CD4-positive, alpha-beta T cell treated with Interleukin-4 for 1 hour (primary cell): ENCODE data around the gene RND3.

ENCODE experiments used
- DNase-seq, 2 donors: peaks; one replicate each; pipeline ENCODE4 v3.0.0-alpha.2; 2020 to 2022

Gene RND3

DNA sequence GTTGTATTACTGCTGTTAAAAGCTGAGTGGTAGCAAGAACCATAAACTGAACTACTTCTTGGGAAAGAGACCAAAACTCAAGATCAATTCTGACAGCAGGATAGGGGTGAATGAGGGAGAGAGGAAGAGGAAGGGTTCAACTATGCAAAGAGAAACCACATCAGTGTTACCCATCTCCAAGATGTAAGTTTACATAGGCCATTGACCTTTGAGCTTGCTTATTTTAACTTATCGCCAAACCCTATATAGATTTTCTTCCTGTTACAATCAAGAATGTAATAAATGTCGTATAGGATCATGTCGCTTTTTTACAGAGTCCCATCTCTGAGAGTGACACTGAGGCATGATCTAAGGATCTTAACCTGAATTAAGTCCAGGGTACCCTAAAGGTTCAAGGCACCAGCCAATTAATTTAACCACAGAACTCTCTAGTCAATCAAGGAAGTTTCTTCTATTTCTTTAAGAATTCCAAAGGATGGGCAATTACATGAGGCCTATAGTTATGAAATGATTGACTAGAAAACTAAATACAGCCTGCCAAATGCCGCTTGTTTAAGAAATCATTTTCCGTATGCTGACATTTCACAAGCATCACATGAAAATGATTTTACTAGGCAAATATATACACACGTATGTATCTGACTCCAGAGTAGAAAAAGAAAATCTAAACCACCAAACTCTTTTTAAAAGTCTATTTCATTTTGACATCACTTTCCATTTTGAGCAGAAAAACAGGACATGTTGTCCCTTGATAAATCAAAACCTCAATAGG lies 11.8 kb downstream of the RND3 start:
- no peak for DNase-seq

DNA sequence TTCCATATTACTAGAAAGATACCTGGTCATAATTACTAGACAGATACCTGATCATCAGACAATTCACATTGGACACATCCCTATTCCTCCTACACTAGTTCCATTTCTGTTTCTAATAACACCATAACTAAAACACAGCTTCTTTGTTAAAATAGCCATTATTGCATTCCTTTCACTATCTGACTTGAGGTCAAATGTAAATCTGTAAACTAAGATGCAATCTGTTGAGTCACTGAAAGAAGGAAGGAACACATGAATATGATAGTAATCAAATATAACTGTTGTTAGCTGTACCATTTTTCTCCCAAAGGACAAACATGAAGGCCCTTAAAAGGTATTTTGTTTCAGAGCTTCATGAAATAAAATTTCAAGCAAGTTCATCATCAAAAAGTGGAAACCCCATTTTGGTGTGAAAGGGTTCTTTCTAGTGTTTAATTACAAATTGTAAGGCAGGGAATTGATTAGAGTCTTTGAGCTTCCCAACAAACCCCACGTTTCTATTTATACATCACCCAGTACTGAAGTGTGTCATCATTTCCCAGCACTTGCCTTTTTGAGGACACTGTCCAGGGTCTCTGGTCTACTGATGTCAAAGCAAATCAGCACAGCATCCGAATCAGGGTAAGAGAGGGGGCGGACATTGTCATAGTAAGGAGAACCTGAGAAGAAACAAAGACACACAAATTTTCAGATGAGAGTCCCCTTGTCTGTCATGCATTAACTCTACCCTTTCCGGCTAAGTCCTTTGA lies 13.0 kb downstream of the RND3 start:
- DNase-seq = no peak

DNA sequence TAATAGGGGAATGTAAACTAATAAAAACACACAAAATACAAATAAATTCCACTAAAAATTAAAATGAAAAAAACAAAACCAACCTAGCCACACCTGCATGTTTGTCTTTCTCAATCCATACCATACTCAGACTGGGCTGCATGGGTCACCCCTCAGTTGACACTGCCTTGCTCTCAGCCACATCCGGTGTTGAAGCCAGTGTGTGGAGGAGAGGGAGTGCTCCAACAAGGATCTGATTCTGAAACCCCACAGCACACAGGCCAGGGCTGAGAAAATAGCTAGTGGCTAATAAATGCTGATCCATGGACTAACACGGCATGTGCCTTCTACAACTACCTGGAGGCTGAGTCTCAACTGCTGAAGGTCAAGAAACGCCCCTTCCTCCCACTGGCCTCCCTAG lies 13.7 kb downstream of the RND3 start:
- DNase-seq = no peak

DNA sequence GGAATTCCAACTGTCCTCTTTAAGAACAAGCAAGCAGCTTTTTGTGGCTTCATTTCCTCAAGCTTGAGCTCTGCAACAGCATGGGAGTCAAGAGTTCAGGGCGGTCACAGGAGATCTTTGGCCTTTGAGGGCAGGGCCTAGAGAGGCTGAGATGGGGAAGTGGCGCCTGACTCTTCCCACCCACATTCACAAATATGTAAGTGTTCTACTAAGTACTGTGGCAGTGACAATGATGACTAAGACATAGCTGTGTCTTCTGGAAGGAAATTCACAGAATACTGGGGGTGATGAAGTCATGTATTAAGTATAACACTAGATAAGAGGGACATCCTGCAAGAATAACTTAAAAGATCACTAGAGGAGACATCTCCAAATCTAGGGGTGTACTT lies 15.0 kb downstream of the RND3 start:
- no peak for DNase-seq

DNA sequence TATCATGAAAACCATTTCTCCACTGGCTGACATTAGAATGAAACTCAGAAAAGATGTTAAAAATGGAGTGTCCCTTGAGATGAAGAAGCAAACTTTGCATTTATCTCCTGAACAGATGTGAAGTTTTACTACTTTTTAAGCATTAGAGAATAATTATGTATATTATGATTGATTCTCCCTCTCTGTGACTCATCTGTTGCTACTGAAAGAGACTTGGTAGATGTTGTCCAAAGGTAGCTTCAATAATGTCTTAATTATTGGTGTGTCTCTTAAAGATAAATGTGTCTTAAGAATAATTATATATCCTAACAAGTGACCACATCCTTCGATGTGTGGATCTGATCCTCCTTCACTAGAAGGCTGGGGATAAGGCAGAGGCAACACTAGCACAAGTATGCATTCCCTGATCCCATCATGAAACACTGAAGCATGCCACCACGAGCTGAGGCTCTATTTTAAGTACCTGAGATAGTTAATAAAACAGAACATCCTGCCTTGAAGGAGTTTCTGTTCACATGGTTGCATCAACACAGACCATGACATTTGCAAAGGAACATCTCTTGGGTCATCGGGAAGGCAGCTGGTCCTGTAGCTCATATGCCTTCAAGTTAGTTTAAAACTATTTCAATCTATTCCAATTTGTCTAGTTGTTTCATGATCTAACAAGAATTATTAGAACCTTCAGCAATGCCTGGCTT lies 15.5 kb downstream of the RND3 start:
- no peak for DNase-seq

DNA sequence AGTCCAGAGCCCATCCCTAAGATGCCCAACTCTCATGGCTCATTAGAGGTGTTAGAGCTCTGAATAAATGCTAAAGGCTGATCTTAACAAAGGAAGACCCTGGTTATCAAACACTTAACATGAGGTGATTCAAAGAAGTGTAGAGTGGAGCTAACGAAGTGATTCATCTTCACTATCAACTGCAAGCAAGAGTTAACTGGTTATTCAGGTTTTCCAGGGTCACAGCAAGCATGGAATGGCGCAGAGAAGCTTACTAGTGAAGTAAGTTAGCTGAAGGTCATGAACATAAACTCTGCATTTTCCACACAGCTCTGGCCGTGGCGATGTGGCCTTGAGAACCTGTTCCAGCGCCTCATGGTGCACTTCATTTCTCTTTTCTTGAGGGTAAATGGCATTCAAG lies 17.0 kb downstream of the RND3 start:
- no peak for DNase-seq

DNA sequence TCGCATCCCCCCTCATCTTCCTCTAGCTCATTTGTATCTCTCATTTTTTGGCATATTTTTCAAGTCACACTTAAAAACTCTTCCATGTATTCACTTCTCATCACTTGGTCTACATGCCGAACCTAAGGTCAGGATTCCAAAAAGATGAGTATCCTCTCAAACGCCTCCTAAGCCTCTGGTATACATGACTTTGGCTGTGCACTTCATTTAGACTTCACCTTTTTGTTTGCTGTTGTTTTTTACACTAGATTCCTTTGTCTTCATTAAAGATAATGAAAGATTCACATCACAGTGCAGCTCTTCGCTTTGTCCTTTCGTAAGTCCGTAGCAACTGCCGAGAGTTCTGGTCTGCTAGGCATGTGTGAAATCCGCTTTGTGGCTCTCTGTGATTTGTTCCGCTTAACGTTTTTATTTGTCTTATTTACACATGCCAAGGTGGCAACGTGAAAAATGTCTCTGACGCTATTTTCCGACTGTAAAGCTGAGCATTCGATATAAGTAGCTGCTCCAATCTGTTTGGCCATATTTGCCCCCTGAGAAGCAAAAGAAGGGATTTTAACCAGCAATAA lies 17.7 kb downstream of the RND3 start:
- DNase-seq = no peak

DNA sequence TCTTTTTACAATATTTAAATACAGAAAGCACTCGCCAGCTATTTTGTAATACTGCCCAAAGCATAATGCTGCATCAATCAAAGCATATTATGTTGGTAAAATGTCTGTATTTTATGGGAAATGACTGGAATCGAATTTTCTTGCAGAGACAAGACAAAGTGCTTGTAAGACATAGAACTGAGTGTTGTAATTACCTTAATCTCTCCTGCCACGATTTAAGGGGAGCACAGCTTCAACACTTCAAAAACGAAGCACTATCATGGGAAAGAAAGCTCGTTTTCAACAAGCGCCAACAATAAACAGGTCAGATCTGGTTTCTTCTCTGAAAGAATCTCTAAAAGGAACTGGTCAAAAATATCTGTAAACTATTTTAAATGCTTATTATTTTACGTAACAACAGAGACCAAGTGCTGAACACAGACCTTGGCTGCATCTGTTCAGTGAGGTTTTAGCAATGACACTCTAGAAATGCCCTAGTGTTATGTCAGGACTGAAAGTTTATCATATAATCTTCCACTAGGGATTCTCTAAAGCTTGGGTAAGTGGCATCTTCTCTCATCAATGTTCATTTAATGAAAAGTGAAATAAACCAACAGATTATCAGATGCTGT lies 19.0 kb downstream of the RND3 start:
- DNase-seq = no peak

DNA sequence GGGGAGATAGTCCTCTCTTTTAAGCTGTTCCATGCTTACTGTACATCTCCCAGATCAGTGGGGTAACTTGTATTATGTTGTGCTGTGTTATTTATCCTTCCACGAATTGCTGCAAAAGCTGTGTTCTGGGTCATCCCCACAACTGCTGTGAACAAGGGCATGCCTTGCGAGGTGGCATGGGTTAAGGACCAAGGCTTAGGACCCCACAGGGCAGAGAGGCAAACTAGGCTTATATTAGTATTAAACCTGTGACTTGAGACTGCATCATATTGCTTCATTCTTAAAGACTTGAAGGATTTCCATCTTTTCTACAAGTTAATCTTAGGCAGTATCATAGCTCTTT lies 19.9 kb downstream of the RND3 start:
- DNase-seq = no peak

DNA sequence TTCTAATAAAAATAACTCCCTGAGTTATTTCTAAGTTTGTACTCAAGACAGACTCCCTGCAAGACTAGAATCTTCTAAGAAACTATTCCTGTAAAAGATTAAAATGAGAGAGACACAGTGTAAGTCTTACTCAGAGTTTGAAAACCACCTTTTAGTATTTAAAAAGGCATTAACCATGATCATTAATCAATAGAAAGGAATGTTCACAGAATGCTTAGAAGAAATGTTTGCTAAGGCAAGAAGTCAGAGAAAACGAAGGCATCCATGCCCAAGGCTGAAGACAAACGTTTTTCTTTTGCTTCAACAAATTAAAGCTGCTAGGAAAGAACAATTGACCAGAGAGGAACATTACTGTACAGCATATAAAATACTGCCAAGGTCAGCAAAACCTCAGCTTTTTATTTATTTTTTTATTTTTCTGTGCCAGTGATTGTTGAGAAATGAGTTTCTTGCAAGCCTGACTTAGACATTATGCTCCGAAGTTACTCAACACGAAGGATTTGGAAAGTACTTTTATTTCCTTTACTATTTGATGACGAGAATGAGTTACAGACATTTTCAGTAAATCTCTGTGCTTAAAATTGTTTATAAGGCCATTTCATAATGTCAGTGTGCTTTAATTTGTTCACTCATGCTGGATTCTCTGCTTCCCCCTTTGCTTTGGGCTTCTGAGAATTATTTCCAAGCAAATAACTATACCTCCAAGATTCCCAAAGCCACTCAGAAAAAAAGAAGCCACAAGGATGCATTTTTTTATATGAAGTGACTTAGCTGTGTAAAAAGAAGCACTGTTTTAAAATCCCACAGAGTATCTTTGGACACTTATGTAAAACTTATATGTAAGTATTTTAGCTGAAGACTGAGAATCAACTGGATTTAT lies 20.5 kb downstream of the RND3 start:
- no peak for DNase-seq

DNA sequence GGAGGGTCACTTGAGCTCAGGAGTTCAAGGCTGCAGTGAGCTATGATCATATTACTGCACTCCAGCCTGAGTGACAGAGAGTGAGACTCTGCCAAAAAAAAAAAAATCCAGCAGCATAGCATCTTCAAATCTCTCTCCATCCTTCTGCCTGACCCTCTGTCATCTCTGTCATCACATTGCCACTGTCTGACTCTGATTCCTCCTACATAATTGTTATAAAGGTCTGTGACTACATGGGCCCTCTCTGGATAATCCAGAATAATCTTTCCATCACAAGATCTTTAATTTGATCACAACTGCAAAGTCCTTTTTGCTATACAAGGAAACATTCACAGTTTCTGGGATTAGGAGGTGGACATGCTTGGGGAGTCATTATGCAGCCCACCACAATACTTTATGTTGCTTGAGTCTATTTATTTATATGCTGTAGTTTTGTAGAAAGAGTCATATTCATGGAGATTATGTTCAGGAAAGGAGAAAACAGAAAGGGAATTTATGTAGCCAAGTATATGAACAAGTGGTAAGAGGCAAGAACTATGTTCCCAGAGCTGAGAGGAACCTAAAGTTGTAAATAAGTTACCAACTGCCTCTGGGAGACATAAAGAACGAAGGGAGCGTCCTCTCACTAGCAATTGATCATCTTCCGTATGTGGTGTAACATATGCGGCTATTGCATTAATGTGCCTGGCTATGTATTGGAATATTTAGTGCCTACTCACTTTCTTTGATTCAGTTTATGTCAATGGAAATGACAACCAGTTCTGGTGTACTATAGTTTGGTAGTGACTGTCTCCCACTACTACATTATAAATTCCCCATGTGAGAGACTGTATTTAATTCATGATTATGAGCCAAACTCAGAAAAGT lies 21.5 kb downstream of the RND3 start:
- no peak for DNase-seq

DNA sequence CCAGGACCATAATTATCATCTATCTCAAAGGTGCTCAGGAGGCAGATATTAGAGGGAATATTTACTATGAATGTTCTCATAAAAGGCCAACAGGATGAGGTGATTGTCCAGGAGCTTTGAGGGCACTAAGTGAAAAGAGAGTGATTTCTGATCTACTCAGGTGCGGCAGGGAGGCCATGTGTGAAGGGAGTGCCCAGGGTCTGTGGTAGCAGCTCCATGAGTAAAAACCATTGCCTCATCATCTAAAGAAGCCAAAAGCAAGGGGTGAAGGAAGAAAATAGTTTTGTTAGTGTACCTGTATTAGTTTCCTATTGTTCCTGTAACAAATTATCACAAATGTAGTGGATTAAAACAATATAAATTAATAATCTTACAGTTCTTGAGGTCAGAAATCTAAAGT lies 22.5 kb downstream of the RND3 start:
- no peak for DNase-seq

DNA sequence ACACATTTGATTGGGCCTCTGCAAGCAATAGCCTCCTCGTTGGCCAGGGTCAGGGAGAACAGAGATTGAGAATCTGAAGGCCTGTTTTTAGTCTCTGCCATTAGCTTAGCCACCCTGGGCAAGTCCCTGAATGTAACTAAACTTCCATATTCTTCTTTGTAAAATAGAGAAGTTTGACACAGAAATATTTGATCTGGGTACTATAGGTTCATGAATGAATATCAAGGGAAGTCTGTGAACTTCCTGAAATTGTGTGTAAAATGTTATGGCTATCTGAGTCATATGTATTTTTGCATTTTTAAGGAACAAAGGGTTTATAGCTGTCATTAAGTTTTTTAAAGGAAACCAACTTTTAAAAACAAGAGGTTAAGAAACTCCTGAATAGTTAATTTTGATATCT lies 23.2 kb downstream of the RND3 start:
- DNase-seq = no peak

DNA sequence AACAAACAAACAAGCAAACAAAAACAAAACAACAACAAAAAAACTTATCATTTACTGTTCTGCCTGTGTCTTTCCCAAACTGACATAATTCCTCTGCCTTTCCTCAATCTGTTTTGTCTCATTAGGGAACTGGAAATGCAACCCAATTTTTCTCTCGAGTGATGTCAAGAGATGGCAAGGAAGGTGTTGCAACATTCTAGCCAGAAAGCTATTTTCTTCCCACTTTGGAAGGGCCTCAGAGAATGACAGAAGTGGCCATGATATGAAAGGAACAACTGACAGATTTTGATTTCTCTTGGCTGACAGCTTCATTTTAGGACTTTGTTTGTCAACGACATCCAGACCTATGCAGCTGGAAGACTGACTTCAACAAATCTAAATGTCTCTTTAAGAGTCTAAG lies 24.7 kb downstream of the RND3 start:
- DNase-seq = no peak

DNA sequence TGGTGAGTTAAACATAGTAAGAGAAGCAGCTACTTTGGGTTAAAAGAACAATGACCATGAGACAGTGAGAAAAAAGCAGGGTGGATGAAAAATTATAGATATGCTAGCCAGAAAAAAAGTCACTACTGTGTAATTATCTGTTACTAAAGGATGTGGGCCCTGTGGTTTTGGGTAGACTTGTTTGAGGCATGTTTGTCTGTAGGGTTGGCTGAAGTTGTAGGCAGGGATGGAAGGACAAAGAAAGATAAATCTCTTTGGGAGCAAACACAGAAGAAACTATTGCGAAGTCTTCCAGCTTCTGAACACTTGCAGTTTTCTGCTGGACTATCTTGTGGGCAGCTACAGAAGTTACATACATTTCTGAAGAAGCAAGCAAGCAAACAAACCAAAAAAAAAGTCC lies 28.2 kb downstream of the RND3 start:
- DNase-seq = no peak

DNA sequence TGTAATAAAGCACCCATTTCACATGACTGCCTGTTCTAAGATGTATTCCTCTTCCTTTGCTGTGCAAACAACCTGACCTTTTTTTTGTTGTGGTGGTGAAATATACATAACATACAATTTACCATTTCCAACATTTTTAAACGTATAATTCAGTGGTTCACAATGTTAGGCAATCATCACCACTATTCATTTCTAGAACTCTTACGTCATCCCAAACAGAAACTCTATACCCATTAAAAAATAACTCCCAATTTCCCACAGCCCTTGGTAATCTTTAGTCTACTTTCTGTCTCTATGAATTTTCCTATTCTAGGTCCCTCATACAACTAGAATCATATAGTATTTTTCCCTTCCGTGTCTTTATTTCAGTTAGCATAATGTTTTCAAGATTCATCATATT lies 36.7 kb downstream of the RND3 start:
- no peak for DNase-seq

DNA sequence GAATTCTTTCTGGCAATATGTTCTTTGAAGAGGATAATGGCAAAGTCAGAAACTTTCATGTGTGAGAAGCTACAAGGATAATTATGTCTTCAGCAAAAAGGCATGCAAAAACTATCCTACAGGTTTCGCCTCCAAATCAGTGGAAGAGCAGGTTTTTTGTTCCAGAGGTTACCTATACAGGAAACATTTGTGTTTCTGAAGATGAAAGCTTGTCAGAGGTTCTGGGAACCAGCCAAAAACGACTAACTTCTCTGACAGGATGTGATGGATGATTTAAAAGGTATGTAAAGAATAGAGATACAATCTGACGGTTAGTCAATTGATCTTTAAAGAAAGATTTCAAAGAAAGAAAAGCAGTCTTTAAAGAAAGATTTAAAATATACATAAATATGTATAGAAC lies 37.6 kb downstream of the RND3 start:
- DNase-seq = no peak

DNA sequence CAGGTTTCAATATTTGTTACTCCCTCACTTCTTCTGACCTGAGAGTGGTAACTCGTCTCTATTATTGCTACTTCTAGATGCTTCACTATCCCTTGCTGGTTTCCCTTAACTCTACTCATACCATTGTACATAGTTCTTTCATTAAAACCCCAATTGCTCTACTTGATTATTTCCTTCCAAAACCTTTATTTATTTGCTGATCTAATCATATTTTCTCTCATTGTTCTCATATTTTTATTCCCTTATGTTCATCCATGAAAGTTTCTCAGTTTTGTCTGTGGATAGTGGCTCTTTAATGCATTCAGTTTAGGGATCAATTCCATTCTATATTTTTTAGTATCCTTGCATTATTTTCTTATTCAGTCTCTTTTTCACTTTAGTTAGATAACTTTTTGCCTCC lies 42.1 kb downstream of the RND3 start:
- DNase-seq = no peak

DNA sequence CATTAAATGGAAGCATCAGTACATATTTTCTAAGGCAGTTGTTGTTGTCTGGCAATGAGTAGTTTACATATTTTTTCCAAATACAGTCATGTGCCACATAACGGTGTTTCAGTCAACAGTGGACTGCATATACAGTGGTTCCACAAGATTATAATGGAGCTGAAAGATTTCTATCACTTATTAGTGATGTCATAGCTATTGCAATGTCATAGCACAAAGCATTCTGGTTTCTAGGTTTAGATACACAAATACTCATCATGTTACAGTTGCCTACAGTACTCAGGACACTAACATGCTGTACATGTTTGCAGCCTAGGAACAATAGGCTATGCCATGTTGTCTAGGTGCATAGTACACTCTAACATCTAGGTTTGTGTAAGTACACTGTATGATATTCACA lies 45.0 kb downstream of the RND3 start:
- DNase-seq = no peak

DNA sequence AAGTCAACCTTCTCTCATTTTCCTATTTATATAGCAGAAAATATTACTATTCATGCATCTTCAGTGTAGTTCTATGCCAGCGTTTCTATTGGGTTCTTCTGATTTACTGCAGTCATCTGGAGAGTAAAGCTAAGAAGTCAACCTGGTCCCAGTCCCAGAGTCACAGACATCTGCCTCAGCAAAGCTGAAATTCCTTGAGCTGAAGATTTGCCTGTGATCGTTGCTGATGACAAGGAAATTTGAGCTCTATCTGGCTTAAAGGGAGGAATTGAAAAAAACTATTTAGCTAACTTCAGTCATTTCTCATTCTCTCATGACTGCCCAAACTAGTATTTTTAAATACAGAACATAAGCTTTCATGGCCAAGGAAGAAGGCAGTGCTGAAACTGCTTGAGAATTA lies 45.7 kb downstream of the RND3 start:
- no peak for DNase-seq

DNA sequence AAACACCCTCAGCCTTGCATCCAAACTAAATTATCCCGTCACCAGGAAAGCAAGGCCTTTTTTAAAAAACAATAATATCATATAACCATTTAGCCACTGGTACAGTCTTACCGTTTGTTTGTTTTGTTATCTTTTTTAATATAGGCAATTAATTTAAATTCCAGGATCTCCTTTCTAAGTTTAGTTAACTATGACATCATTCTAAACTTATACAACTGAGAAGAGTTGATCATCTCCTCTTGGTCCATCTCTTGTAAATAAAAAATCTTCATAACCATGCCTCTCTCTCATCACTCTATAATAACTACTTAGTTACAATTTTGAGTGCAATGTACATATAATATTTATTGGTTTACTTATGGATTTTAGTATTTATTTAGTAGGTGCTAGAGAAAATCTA lies 46.2 kb downstream of the RND3 start:
- no peak for DNase-seq
